Coronary artery (tissue), 2 donors: Measurements from ENCODE around the gene MYH14.

Experiments used
- DNase-seq: peaks from one replicate; pipeline ENCODE4 v3.0.0-alpha.2; 2017; ENCODE audit warnings: low spot score
- H3K27ac ChIP-seq, 2 donors: fragments of 200-600 bp; sonication (generic); one replicate each; pipeline ENCODE4 v1.5.1; 2016 to 2019
- H3K4me3 ChIP-seq: fragments of 200-600 bp; sonication (generic); 2 replicates; pipeline ENCODE4 v1.5.1; 2016; ENCODE audit warnings: mild to moderate bottlenecking, moderate library complexity
- TF ChIP-seq, protein P1 (sequence below): fragments of 200-600 bp; sonication (generic); IDR thresholded peaks from one replicate; pipeline ENCODE4 v1.5.1; 2019; ENCODE audit warnings: antibody characterized with exemption

MYH14 gene

GRCh38 chr19:50322931-50323781 lies 119.7 kb downstream of the MYH14 start:
- Histone ChIP-seq H3K4me3 (no peak overlapping the region), H3K27ac (no peak overlapping the region)
- TF ChIP-seq, protein P1, sequence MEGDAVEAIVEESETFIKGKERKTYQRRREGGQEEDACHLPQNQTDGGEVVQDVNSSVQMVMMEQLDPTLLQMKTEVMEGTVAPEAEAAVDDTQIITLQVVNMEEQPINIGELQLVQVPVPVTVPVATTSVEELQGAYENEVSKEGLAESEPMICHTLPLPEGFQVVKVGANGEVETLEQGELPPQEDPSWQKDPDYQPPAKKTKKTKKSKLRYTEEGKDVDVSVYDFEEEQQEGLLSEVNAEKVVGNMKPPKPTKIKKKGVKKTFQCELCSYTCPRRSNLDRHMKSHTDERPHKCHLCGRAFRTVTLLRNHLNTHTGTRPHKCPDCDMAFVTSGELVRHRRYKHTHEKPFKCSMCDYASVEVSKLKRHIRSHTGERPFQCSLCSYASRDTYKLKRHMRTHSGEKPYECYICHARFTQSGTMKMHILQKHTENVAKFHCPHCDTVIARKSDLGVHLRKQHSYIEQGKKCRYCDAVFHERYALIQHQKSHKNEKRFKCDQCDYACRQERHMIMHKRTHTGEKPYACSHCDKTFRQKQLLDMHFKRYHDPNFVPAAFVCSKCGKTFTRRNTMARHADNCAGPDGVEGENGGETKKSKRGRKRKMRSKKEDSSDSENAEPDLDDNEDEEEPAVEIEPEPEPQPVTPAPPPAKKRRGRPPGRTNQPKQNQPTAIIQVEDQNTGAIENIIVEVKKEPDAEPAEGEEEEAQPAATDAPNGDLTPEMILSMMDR = no peak
- no peak for DNase-seq

DNA sequence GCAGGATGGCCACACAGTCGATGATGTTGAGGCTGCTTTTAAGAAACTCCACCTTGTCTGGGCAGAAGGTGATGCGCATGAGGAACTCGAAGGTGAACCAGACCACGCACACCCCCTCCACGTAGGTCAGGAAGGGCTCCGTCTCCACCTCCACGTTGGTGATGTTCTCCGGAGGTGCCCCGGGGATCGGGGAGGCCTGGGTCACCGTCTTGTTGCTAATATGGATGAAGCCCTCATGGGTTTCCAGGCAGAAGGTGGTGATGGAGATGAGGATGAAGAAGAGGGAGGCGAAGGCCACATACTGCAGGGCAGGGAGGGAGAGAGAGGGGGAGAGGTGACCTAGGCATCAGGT lies 120.3 kb downstream of the MYH14 start:
- TF ChIP-seq, protein P1 = no peak

GRCh38 chr19:50324331-50324730 lies 120.9 kb downstream of the MYH14 start:
- H3K4me3 ChIP-seq = no peak overlapping the region
- no peak overlapping the region for H3K27ac ChIP-seq
- no peak for DNase-seq
- TF ChIP-seq, protein P1 = no peak

More for the DNA sequence above, 120.3 kb downstream of the MYH14 start:
- no peak for DNase-seq
- Histone ChIP-seq H3K27ac (no peak overlapping the region), H3K4me3 (no peak overlapping the region)

DNA sequence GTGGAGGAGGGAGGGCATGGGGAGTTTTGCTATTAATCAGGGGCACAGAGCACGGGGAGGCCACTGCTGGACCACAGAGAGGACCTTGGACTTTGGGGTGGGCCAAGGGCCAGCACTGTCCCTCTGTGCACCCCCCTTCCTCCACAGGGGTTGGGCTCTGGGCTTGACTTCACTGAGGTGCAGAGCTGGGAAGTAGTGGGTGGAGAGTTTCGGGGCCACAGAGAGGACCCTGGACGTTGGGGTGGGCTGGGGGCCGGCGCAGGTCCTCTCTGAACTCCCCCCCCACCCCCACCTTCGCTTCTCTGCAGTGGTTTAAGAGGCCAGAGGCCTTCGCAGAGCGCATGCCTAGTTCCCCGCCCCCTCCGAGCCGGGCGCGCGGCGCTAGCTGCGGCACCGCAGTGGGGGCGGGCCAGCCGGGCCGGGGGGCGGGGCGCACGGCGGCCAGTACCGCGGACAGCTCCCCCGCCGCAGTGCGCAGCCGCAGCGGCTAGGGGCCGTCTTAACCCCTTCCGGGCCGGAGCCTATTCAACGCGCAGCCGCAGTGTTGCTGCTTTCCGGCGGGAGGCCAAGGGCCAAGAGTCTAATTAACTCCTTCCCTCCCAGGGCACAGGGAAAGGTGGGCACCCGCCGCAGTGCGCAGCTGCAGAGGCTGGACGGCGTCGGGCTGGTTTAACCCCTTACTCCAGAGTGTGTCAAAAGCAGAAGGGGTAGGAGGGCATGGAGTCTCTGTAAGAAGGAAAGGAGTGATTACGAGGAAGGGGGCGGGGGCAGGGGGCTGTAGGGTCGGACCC lies 122.1 kb downstream of the MYH14 start:
- TF ChIP-seq, protein P1 = no peak
- Histone ChIP-seq H3K27ac (no peak overlapping the region), H3K4me3 (peak overlapping the region; percentile 49)
- DNase-seq = no peak

GRCh38 chr19:50326101-50326664 lies 122.8 kb downstream of the MYH14 start:
- H3K27ac ChIP-seq = no peak overlapping the region
- H3K4me3 ChIP-seq = peak overlapping the region; percentile 49
- no peak for DNase-seq
- TF ChIP-seq, protein P1 = no peak

- no peak for DNase-seq
- H3K27ac ChIP-seq = no peak overlapping the region
- H3K4me3 ChIP-seq = no peak overlapping the region
- TF ChIP-seq, protein P1 = no peak
Measured at GRCh38 chr19:50327013-50327412, 123.6 kb downstream of the MYH14 start.
